Measurements from ENCODE around the gene SEZ6. TPM values are rescaled to one million over a fixed set of nuclear protein-coding genes. Genes with fewer than 3 reads are reported as not detected.

The SEZ6 gene
- total and polyA plus RNA-seq, 10 of the 15 experiments (the other 5 are each of a cell fraction or from before 2014, with no cell fraction given) = 0.05 to 0.87 (median 0.17) TPM; not detected in 4

GRCh38 chr17:28999206-28999605 lies 6.6 kb downstream of the SEZ6 start:
- WGBS (ENCODE audit: insufficient coverage, insufficient replicate concordance, low lambda C conversion rate, missing lambda C conversion rate) = 51% methylated on average over 5 of the region's 5 CpGs
- peaks cover 4% of the 10 kb centered on the region; the same call in 1 of the 2 replicates for H3K4me1 ChIP-seq (ENCODE audit: control insufficient read depth, insufficient read depth, low read length)
- in situ Hi-C loops (cut with MboI) = no loop called here

More at GRCh38 chr17:28999206-28999605, 6.6 kb downstream of the SEZ6 start:
- Histone ChIP-seq H3K4me2 (ENCODE audit: control insufficient read depth, insufficient read depth) (no peak overlapping the region), H3K27me3 (replicated peaks in 1 of 2; ENCODE audit: control insufficient read depth in 2 of 2, insufficient read depth in 2 of 2, low read length in 1 of 2) (peaks cover 0 to 9% of the 10 kb centered on the region in 2 experiments; a peak in 3 of 4 replicates), H3K27ac (ENCODE audit: control insufficient read depth, insufficient read depth) (no peak overlapping the region), H3K36me3 (ENCODE audit: control insufficient read depth in 2 of 2, insufficient read depth in 2 of 2, low read length in 1 of 2) (no peaks in the 10 kb centered on the region), H3K9me3 (replicated peaks; ENCODE audit: control insufficient read depth, insufficient read depth, low read length) (no peaks in the 10 kb centered on the region), H3K4me3 (no peak overlapping the region), H2AFZ (ENCODE audit: control insufficient read depth, low read depth, low read length) (no peak overlapping the region), H3K79me2 (ENCODE audit: control insufficient read depth, insufficient read depth, low read length) (no peaks in the 10 kb centered on the region), H3K9ac (ENCODE audit: control insufficient read depth, insufficient read depth, low read length) (no peak overlapping the region), H4K20me1 (ENCODE audit: control insufficient read depth, insufficient read depth) (no peaks in the 10 kb centered on the region)
- FAIRE-seq (no peak), ATAC-seq (no peak), DNase-seq (ENCODE audit: low read depth, low spot score) (no peak)
- TF ChIP-seq SMAD1 (IDR thresholded peaks at IDR 0.05; ENCODE audit: low read depth, partially characterized antibody) (no peak), ATF7 (IDR thresholded peaks at IDR 0.05; ENCODE audit: low read depth) (no peak), IRF5 (IDR thresholded peaks at IDR 0.05; ENCODE audit: borderline replicate concordance) (no peak), HSF1 (IDR thresholded peaks at IDR 0.05; ENCODE audit: low read depth, low read length) (no peak), KAT2A (conservative IDR thresholded peaks at IDR 0.05; ENCODE audit: control insufficient read depth, low read depth, low read length) (no peak), ZZZ3 (IDR thresholded peaks at IDR 0.05; ENCODE audit: control insufficient read depth, insufficient read length, low read depth) (no peak), GABPA (IDR thresholded peaks at IDR 0.05; ENCODE audit: low read depth) (no peak), SMC3 (IDR thresholded peaks at IDR 0.05; ENCODE audit: borderline replicate concordance, low read length) (no peak)
- intact Hi-C loops (cut with micrococcal nuclease; ENCODE audit: unreplicated experiment) = no loop called here
- no TSS peak for BruUV-seq (replicated peaks)
- ChIA-PET SMC1A (ENCODE audit: uncharacterized antibody, unreplicated experiment) (no interaction called here), CTCF (no interaction called here), RAD21 (ENCODE audit: unreplicated experiment) (no interaction called here), POLR2A (no interaction called here)

Data from GM12878 (cell line).